ENCODE data around the gene IL26. TPM values are rescaled to one million over a fixed set of nuclear protein-coding genes. Genes with fewer than 3 reads are reported as not detected.

IL26 gene
- total RNA-seq, 2 donors from 2014 or later: not detected

DNA sequence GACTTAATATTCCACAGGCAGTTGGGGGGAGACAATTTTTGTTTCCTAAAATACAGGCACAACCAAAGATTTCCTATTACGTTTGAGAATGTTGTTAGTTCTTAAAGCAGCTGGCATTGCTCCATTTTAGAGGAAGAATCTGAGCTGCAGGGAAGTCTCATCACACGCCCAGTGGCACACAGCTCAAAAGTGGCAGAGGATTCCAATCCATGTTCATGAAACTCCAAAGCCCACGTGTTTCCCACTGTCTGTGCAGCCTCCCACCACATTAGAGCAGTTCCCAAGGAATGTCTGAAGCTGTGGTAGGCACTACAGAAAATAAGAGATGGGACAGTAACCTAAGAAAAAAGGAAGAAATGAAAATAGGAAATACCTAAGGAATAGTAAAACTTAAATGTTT lies 6.1 kb upstream of the IL26 start:
- H3K4me1 ChIP-seq: peaks cover 4% of the 10 kb centered on the region
- H3K4me3 ChIP-seq: no peak overlapping the region
- H3K9me3 ChIP-seq: no peaks in the 10 kb centered on the region
- WGBS, 2 donors: 52 to 55% methylated on average over 3 of the region's 3 CpGs
- TF ChIP-seq, protein P1, sequence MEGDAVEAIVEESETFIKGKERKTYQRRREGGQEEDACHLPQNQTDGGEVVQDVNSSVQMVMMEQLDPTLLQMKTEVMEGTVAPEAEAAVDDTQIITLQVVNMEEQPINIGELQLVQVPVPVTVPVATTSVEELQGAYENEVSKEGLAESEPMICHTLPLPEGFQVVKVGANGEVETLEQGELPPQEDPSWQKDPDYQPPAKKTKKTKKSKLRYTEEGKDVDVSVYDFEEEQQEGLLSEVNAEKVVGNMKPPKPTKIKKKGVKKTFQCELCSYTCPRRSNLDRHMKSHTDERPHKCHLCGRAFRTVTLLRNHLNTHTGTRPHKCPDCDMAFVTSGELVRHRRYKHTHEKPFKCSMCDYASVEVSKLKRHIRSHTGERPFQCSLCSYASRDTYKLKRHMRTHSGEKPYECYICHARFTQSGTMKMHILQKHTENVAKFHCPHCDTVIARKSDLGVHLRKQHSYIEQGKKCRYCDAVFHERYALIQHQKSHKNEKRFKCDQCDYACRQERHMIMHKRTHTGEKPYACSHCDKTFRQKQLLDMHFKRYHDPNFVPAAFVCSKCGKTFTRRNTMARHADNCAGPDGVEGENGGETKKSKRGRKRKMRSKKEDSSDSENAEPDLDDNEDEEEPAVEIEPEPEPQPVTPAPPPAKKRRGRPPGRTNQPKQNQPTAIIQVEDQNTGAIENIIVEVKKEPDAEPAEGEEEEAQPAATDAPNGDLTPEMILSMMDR (IDR thresholded peaks at IDR 0.05): no peak
- no peak for TF ChIP-seq POLR2A (IDR thresholded peaks at IDR 0.05)
- ATAC-seq (no peak), DNase-seq (no peak)
- no peaks in the 10 kb centered on the region for H3K27me3 ChIP-seq
- no peaks in the 10 kb centered on the region for H3K36me3 ChIP-seq (replicated peaks in 1 of 2; ENCODE audit: insufficient read depth in 1 of 2, low read depth in 2 of 2)
- intact Hi-C loops (cut with DNase I): no loop called here
- H3K27ac ChIP-seq: no peak overlapping the region

DNA sequence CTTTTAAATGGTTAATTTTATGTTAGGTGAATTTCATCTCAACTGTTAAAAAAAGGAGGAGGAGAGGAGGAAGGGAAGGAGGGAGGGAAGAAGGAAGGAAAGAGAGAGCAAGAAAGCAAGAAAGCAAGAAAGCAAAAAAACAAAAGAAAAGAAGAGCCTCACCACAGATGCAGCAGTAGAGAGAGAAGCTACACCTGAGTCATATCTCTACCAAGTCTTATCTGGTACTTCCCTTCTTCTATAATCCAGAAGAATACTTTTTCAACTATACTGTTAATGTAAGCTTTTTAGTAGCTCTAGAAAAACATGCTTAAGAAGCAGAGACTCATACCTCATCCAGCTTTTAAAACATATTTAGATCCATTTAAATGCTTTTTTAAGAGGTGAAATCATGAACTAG lies 5.6 kb upstream of the IL26 start:
- TF ChIP-seq POLR2A (IDR thresholded peaks at IDR 0.05): no peak
- TF ChIP-seq, protein P1 (IDR thresholded peaks at IDR 0.05): no peak
- no peaks in the 10 kb centered on the region for H3K9me3 ChIP-seq
- H3K4me1 ChIP-seq: peaks cover 3% of the 10 kb centered on the region
- intact Hi-C loops (cut with DNase I): no loop called here
- DNase-seq (no peak), ATAC-seq (no peak)
- H3K27ac ChIP-seq: no peak overlapping the region
- H3K36me3 ChIP-seq (replicated peaks in 1 of 2; ENCODE audit: insufficient read depth in 1 of 2, low read depth in 2 of 2): no peaks in the 10 kb centered on the region
- no peak overlapping the region for H3K4me3 ChIP-seq
- no peaks in the 10 kb centered on the region for H3K27me3 ChIP-seq

DNA sequence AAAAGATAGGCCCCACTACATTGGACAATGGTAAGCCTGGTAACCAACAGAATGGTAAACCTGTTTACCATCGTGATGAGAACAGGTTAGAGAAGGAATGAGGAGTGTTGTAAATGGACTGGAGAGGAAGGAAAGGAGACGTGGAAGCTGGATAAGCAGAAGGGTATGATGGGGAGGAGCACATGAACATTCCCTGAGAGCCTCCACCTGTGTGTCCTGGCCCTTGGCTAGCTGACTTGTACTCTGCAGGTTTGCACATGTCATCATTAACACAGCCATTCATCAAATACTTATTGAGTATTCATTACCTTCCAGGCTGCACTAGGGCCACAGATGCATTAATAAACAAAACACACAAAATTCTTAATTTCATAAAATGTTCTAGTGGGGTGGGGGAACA lies 4.3 kb upstream of the IL26 start:
- ATAC-seq: no peak
- H3K36me3 ChIP-seq (replicated peaks in 1 of 2; ENCODE audit: insufficient read depth in 1 of 2, low read depth in 2 of 2): no peaks in the 10 kb centered on the region
- no peaks in the 10 kb centered on the region for H3K27me3 ChIP-seq
- no peak for TF ChIP-seq POLR2A (IDR thresholded peaks at IDR 0.05)
- TF ChIP-seq, protein P1 (IDR thresholded peaks at IDR 0.05): no peak
- no peaks in the 10 kb centered on the region for H3K9me3 ChIP-seq
- H3K27ac ChIP-seq: no peak overlapping the region
- 64 to 68% methylated on average over 2 of the region's 2 CpGs for WGBS, 2 donors
- no peak overlapping the region for H3K4me3 ChIP-seq
- no peak for DNase-seq
- H3K4me1 ChIP-seq: no peaks in the 10 kb centered on the region
- intact Hi-C loops (cut with DNase I): loop anchor here (5.0 kb wide), 1 partner anchor 82 kb away; no protein-coding TSS in a partner anchor

DNA sequence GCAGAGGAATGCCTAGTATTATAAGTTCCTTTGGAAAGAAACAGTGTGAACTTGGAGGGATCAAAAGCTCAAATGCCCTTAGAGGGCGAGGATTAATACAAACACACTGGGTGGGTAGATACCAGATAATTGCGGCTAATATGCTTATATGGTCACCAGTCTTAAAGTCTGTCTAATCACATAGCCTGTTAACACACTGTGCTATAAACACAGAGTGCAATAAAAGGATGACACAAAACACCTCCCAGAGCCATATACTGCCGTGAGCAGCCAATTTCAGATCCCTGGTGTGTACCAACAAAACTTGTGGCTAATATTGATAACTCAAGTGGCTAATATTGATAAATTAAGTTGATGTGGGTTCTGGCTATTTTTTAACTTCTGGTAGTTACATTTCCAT lies 1.7 kb upstream of the IL26 start:
- TF ChIP-seq, protein P1 (IDR thresholded peaks at IDR 0.05): no peak
- no peak for TF ChIP-seq POLR2A (IDR thresholded peaks at IDR 0.05)
- ATAC-seq (no peak), DNase-seq (no peak)
- intact Hi-C loops (cut with DNase I): loop anchor here (5.0 kb wide), 1 partner anchor 85 kb away; no protein-coding TSS in a partner anchor
- WGBS, 2 donors: 82 to 85% methylated on average over 3 of the region's 3 CpGs
- Histone ChIP-seq H3K27me3 (no peaks in the 10 kb centered on the region), H3K36me3 (replicated peaks in 1 of 2; ENCODE audit: insufficient read depth in 1 of 2, low read depth in 2 of 2) (no peaks in the 10 kb centered on the region), H3K4me3 (no peak overlapping the region), H3K27ac (no peak overlapping the region), H3K9me3 (no peaks in the 10 kb centered on the region), H3K4me1 (peaks cover 9% of the 10 kb centered on the region)

DNA sequence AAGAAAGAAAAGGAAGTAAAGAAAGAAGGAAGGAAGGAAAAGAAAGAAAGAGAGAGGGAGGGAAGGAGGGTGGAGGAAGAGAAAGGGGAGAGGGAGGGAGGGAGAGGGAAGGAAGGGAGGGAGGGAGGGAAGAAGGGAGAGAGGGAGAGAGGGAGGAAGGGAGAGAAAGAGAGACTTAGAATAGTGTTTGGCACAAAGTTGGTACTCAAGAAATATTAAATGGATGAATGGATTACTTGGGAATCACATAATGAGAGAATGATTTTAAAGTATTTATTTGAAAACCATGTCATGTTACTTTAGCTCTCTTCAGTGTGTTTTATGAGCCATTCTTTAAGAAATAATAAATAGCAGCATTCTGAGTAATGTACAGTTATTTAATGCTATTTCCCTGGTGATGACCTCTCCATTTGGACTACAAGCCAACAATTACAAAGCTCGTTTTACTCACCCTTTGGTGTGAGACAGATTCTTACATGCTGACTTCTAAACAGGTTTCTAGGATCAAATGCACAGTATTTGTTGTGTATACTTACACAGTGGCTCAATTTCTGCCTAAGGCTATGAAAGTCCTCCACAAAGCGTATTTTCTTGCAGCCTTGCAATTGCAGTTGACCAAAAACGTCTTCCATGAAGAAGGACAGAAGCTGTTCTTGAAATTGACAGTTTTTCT lies 861 bp downstream of the IL26 start:
- intact Hi-C loops (cut with DNase I): loop anchor here (5.0 kb wide), 1 partner anchor 88 kb away; no protein-coding TSS in a partner anchor
- TF ChIP-seq, protein P1 (IDR thresholded peaks at IDR 0.05): no peak
- TF ChIP-seq POLR2A (IDR thresholded peaks at IDR 0.05): no peak
- Histone ChIP-seq H3K27ac (no peak overlapping the region), H3K27me3 (no peaks in the 10 kb centered on the region), H3K4me3 (no peak overlapping the region), H3K4me1 (peaks cover 10% of the 10 kb centered on the region), H3K9me3 (no peaks in the 10 kb centered on the region), H3K36me3 (replicated peaks in 1 of 2; ENCODE audit: insufficient read depth in 1 of 2, low read depth in 2 of 2) (no peaks in the 10 kb centered on the region)
- ATAC-seq (no peak), DNase-seq (no peak)
- 50 to 60% methylated on average over 3 of the region's 3 CpGs for WGBS, 2 donors
